K562 (cell line): ENCODE results near the gene MACROD2. TPM values are rescaled to one million over a fixed set of nuclear protein-coding genes. Genes with fewer than 3 reads are reported as not detected.

Experiments used
- ATAC-seq: fragments of 200-7000 bp; cut with Tn5 transposase; 3 replicates; pipeline ENCODE4 v1.9.1; 2020; ENCODE audit warnings: moderate library complexity
- BruUV-seq: library from RNA; stranded (reverse); fragments of 400-500 nt; replicated peaks from 2 replicates; lab custom pipeline; 2021; lab: Mats Ljungman, UMichigan
- CTCF ChIA-PET: fragments of 300-600 bp; formaldehyde crosslinking; extraction: SDS; loops from one replicate; lab custom pipeline; 2021; ENCODE audit warnings: low intra/inter-chr PET ratio; lab: Yijun Ruan, JAX
- POLR2A ChIA-PET: fragments of 300-600, 350-650 bp; sonication (Branson Sonifier 250); formaldehyde crosslinking; extraction: SDS; loops from one replicate; lab custom pipeline; 2021; ENCODE audit warnings: antibody characterized with exemption, inconsistent platforms; lab: Yijun Ruan, JAX
- DNase-seq, 4 experiments: peaks; one replicate each; pipeline versions ENCODE4 v3.0.0 to v3.0.0-alpha.2; 2011 to 2018; ENCODE audit warnings: low spot score in 3 of 4, mixed read lengths in 3 of 4; ENCODE audit errors: extremely low read depth in 1 of 4
- FAIRE-seq: peaks from 2 replicates; lab custom pipeline; 2011; peaks lifted over from hg19 to GRCh38; lab: Jason Lieb, UNC
- H2AFZ ChIP-seq: 2 replicates; pipeline ENCODE4 v1.6.0; 2011; ENCODE audit warnings: low read depth, low read length, control low read depth, inconsistent platforms
- H3K27ac ChIP-seq: fragments of 200-600 bp; 3 replicates; pipeline ENCODE4 v1.8.0; 2011; ENCODE audit warnings: low read depth, mild to moderate bottlenecking, control low read depth, inconsistent platforms, low read length, moderate library complexity, mixed read lengths; ENCODE audit errors: extremely low read depth
- H3K27me3 ChIP-seq, 2 experiments: fragments of 300-600 bp in 1 of 2; 2 replicates in 1 of 2; 3 replicates in 1 of 2; pipeline versions ENCODE4 v1.6.0 to v1.8.0; 2011; ENCODE audit warnings: inconsistent platforms in 2 of 2, low read length in 2 of 2, mild to moderate bottlenecking in 1 of 2, mixed read lengths in 1 of 2, moderate library complexity in 1 of 2; ENCODE audit not compliant: control insufficient read depth in 2 of 2, insufficient read depth in 2 of 2
- H3K36me3 ChIP-seq: fragments of 300-600 bp; 3 replicates; pipeline ENCODE4 v1.8.0; 2011; ENCODE audit warnings: mild to moderate bottlenecking, low read length, inconsistent platforms; ENCODE audit not compliant: control insufficient read depth, insufficient read depth
- H3K4me1 ChIP-seq, 2 experiments: fragments of 200-600 bp in 1 of 2; replicated peaks in 1 of 2; 2 replicates in 1 of 2; 3 replicates in 1 of 2; pipeline versions ENCODE4 v1.5.1 to v1.8.0; 2011; ENCODE audit warnings: inconsistent platforms in 2 of 2, low read length in 2 of 2, mild to moderate bottlenecking in 1 of 2, mixed read lengths in 1 of 2, moderate library complexity in 1 of 2; ENCODE audit not compliant: control insufficient read depth in 2 of 2, insufficient read depth in 2 of 2
- H3K4me2 ChIP-seq: 2 replicates; pipeline ENCODE4 v1.6.1; 2011; ENCODE audit warnings: low read length, control low read depth, inconsistent platforms, mixed read lengths; ENCODE audit not compliant: insufficient read depth
- H3K4me3 ChIP-seq: fragments of 200-600 bp; sonication (generic), shearing (Covaris generic); 2 replicates; pipeline ENCODE4 v1.5.1; 2016; ENCODE audit warnings: control low read depth, inconsistent platforms
- H3K79me2 ChIP-seq: fragments of 200-600 bp; 3 replicates; pipeline ENCODE4 v1.8.0; 2011; ENCODE audit warnings: low read length, inconsistent platforms; ENCODE audit not compliant: control insufficient read depth, insufficient read depth
- H3K9ac ChIP-seq, 2 experiments: 2 replicates each; pipeline versions ENCODE4 v1.6.0 to v1.6.1; 2011; ENCODE audit warnings: low read depth in 2 of 2, low read length in 2 of 2, control low read depth in 1 of 2, inconsistent platforms in 1 of 2, mild to moderate bottlenecking in 1 of 2, mixed read lengths in 1 of 2; ENCODE audit not compliant: insufficient read depth in 1 of 2
- H3K9me1 ChIP-seq: one replicate; pipeline ENCODE4 v1.6.0; 2011; ENCODE audit warnings: inconsistent platforms, mild to moderate bottlenecking, low read length, moderate library complexity; ENCODE audit not compliant: control insufficient read depth, insufficient read depth
- H3K9me3 ChIP-seq: replicated peaks from 2 replicates; pipeline ENCODE4 v1.5.1; 2011; ENCODE audit warnings: low read depth, low read length, inconsistent platforms; ENCODE audit not compliant: control insufficient read depth, insufficient read depth
- H4K20me1 ChIP-seq: replicated peaks from 2 replicates; pipeline ENCODE4 v1.6.1; 2011; ENCODE audit warnings: low read length, inconsistent platforms, mixed read lengths; ENCODE audit not compliant: control insufficient read depth, insufficient read depth
- FOXP1 ChIP-seq: sonication (generic); formaldehyde crosslinking; IDR thresholded peaks from 2 replicates; pipeline ENCODE4 v1.8.0; 2022; ENCODE audit warnings: mild to moderate bottlenecking, missing genetic modification reagents
- KLF13 ChIP-seq: fragments of 450-650 bp; IDR thresholded peaks from 2 replicates; pipeline ENCODE4 v1.6.1; 2016; ENCODE audit warnings: missing genetic modification characterization, low read depth, mild to moderate bottlenecking, missing compliant biosample characterization, moderate library complexity, borderline replicate concordance
- MYC ChIP-seq, 2 experiments: fragments of 250-450 bp in 1 of 2; sonication (Bioruptor Pico) in 1 of 2; IDR thresholded peaks; 2 replicates each; pipeline versions ENCODE4 v1.5.1 to v1.6.1; 2012 to 2021; ENCODE audit warnings: low read depth in 2 of 2, borderline replicate concordance in 1 of 2, improper control_type of control experiment in 1 of 2, low read length in 1 of 2, mild to moderate bottlenecking in 1 of 2, moderate library complexity in 1 of 2
- NFRKB ChIP-seq: fragments of 450-650 bp; IDR thresholded peaks from 2 replicates; pipeline ENCODE4 v1.6.1; 2016; ENCODE audit warnings: low read depth
- WGBS: fragments of 100-300 bp; shearing (Covaris generic); methylation state at CpG from one replicate; pipeline ENCODE4 v1.1.6; 2016; ENCODE audit warnings: low coverage, mixed read lengths; ENCODE audit not compliant: insufficient coverage; ENCODE audit errors: missing lambda C conversion rate; 5-methylcytosine and 5-hydroxymethylcytosine counted together
- in situ Hi-C: fragments of 300-500 bp; cut with MboI; formaldehyde crosslinking; loops from 4 replicates; pipeline ENCODE4 v1.15.0; 2018; ENCODE audit warnings: inconsistent platforms, mixed read lengths
- intact Hi-C: fragments of 100-400 bp; cut with micrococcal nuclease; formaldehyde crosslinking; loops from 2 replicates; pipeline ENCODE4 v1.14.2; 2022
- polyA plus RNA-seq, 8 experiments: library from polyadenylated mRNA; depleted of rRNA in 4 of 8; stranded (reverse) in 5 of 8; unstranded in 3 of 8; fragments of >200 nt; fragmentation: Nextera tagmentation in 2 of 8; fragmentation: Illumina TruSeq in 1 of 8; extraction: Ambion mirVana in 2 of 8; extraction: Trizol in 1 of 8; gene quantifications; 2 replicates each; pipeline versions ENCODE4 v1.2.1 to v1.2.3, GENCODE V29; 2011 to 2014; ENCODE audit warnings: inconsistent platforms in 1 of 8, missing spikeins in 1 of 8
- total RNA-seq, 7 experiments: library from RNA; depleted of rRNA in 6 of 7; stranded (reverse); fragments of >200 nt in 6 of 7; fragmentation: Illumina TruSeq in 2 of 7; extraction: Trizol in 2 of 7; gene quantifications; 2 replicates each; pipeline versions ENCODE4 v1.2.1 to v1.2.3, GENCODE V29; 2011 to 2021; ENCODE audit warnings: low replicate concordance in 1 of 7
- TF ChIP-seq, protein P1 (sequence below): sonication (generic); formaldehyde crosslinking; IDR thresholded peaks from 2 replicates; pipeline ENCODE4 v1.4.0; 2020; ENCODE audit warnings: mild to moderate bottlenecking, missing genetic modification reagents
- TF ChIP-seq, protein P2 (sequence below): fragments of 450-650 bp; IDR thresholded peaks from 2 replicates; pipeline ENCODE4 v1.6.1; 2016; ENCODE audit warnings: low read depth

Gene MACROD2
- total and polyA plus RNA-seq, 9 of the 15 experiments (the other 6 are each of a cell fraction or from before 2014, with no cell fraction given), result not detected

DNA sequence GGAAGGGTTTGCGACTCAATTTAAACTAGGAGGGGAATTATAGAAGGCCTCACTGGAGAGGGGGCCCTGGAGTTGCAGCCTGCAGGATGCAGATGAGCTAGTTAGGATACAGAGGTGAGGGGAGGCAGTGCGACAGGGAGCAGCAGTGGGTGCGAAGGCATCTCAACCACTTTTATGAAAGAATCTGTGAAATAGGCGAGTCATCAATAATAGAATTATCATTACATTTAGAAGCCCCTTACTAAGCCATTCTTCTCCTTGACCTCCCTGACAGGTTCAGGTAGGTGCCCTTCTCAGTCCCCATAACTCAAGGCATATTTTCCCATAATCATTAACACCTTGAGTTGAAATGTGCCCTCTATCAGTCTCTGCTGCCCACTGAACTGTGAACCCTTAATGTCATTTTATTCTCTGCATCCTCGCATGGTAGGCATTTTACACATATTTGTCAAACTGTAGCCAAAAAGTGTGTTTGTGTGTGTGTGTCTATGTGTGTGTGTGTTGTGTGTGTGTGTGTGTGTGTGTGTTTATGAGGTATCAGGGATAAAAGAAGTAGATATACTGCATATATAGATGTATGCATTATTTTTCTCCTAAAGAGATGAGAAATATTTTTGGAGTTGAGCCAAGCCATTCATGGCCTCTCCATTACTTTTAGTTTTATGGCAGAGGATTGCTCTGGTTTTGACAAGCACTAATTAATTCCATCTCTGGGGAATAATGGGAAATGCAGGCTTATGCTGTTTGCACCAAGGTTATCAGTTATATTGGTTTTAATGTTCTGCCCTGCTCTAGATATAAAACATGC, 1679.1 kb downstream of the MACROD2 start:
- in situ Hi-C loops (no loop called here), intact Hi-C loops (no loop called here)
- ATAC-seq (no peak), FAIRE-seq (no peak), DNase-seq (no peak)
- Histone ChIP-seq H4K20me1 (no peaks in the 10 kb centered on the region), H3K9ac (no peak overlapping the region), H3K79me2 (no peaks in the 10 kb centered on the region), H3K9me1 (no peaks in the 10 kb centered on the region), H3K4me2 (no peak overlapping the region), H3K4me3 (no peak overlapping the region), H2AFZ (no peak overlapping the region), H3K9me3 (no peaks in the 10 kb centered on the region), H3K27ac (no peak overlapping the region), H3K4me1 (no peaks in the 10 kb centered on the region), H3K27me3 (no peaks in the 10 kb centered on the region), H3K36me3 (no peaks in the 10 kb centered on the region)
- TF ChIP-seq, protein P1, sequence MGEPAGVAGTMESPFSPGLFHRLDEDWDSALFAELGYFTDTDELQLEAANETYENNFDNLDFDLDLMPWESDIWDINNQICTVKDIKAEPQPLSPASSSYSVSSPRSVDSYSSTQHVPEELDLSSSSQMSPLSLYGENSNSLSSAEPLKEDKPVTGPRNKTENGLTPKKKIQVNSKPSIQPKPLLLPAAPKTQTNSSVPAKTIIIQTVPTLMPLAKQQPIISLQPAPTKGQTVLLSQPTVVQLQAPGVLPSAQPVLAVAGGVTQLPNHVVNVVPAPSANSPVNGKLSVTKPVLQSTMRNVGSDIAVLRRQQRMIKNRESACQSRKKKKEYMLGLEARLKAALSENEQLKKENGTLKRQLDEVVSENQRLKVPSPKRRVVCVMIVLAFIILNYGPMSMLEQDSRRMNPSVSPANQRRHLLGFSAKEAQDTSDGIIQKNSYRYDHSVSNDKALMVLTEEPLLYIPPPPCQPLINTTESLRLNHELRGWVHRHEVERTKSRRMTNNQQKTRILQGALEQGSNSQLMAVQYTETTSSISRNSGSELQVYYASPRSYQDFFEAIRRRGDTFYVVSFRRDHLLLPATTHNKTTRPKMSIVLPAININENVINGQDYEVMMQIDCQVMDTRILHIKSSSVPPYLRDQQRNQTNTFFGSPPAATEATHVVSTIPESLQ (CRISPR knock-in tag), result no peak
- TF ChIP-seq FOXP1, result no peak
- TF ChIP-seq NFRKB, result no peak
- no peak for TF ChIP-seq MYC (IDR thresholded peaks at IDR 0.05; ENCODE audit: low read depth, low read length)
- TF ChIP-seq MYC (CRISPR knock-in tag; IDR thresholded peaks at IDR 0.05; ENCODE audit: borderline replicate concordance, low read depth), result no peak
- TF ChIP-seq, protein P2, sequence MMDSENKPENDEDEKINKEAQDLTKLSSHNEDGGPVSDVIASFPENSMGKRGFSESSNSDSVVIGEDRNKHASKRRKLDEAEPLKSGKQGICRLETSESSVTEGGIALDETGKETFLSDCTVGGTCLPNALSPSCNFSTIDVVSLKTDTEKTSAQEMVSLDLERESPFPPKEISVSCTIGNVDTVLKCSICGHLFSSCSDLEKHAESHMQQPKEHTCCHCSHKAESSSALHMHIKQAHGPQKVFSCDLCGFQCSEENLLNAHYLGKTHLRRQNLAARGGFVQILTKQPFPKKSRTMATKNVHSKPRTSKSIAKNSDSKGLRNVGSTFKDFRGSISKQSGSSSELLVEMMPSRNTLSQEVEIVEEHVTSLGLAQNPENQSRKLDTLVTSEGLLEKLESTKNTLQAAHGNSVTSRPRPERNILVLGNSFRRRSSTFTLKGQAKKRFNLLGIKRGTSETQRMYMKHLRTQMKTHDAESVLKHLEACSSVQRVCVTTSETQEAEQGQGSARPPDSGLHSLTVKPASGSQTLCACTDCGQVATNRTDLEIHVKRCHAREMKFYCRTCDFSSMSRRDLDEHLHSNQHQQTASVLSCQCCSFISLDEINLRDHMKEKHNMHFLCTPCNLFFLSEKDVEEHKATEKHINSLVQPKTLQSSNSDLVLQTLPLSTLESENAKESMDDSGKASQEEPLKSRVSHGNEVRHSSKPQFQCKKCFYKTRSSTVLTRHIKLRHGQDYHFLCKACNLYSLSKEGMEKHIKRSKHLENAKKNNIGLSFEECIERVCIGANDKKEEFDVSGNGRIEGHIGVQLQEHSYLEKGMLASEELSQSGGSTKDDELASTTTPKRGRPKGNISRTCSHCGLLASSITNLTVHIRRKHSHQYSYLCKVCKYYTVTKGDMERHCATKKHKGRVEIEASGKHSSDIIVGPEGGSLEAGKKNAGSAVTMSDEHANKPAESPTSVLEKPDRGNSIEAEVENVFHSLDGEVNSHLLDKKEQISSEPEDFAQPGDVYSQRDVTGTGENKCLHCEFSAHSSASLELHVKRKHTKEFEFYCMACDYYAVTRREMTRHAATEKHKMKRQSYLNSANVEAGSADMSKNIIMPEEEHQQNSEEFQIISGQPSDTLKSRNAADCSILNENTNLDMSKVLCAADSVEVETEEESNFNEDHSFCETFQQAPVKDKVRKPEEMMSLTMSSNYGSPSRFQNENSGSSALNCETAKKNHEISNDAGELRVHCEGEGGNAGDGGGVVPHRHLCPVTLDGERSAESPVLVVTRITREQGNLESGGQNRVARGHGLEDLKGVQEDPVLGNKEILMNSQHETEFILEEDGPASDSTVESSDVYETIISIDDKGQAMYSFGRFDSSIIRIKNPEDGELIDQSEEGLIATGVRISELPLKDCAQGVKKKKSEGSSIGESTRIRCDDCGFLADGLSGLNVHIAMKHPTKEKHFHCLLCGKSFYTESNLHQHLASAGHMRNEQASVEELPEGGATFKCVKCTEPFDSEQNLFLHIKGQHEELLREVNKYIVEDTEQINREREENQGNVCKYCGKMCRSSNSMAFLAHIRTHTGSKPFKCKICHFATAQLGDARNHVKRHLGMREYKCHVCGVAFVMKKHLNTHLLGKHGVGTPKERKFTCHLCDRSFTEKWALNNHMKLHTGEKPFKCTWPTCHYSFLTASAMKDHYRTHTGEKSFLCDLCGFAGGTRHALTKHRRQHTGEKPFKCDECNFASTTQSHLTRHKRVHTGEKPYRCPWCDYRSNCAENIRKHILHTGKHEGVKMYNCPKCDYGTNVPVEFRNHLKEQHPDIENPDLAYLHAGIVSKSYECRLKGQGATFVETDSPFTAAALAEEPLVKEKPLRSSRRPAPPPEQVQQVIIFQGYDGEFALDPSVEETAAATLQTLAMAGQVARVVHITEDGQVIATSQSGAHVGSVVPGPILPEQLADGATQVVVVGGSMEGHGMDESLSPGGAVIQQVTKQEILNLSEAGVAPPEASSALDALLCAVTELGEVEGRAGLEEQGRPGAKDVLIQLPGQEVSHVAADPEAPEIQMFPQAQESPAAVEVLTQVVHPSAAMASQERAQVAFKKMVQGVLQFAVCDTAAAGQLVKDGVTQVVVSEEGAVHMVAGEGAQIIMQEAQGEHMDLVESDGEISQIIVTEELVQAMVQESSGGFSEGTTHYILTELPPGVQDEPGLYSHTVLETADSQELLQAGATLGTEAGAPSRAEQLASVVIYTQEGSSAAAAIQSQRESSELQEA, result no peak
- no peak for TF ChIP-seq KLF13 (tag)
- CTCF ChIA-PET, result no interaction called here
- 0% methylated on average over 4 of the region's 5 CpGs for WGBS
- no TSS peak for BruUV-seq
- POLR2A ChIA-PET, result no interaction called here
